HepG2 (cell line): ENCODE data around the gene S100A16. TPM values are rescaled to one million over a fixed set of nuclear protein-coding genes. Genes with fewer than 3 reads are reported as not detected.

Experiments
- ADNP ChIP-seq: sonication (generic); formaldehyde crosslinking; IDR thresholded peaks from 2 replicates; pipeline ENCODE4 v1.4.0; 2020; ENCODE audit warnings: missing genetic modification reagents
- HCFC1 ChIP-seq: fragments of 150-350 bp; IDR thresholded peaks from 2 replicates; pipeline ENCODE4 v1.6.1; 2014; ENCODE audit warnings: low read depth, low read length
- KAT7 ChIP-seq: IDR thresholded peaks from 2 replicates; pipeline ENCODE4 v1.6.1; 2018; ENCODE audit warnings: borderline replicate concordance, missing compliant biosample characterization
- MAFF ChIP-seq: IDR thresholded peaks from 2 replicates; pipeline ENCODE4 v1.6.1; 2011; ENCODE audit warnings: low read depth, low read length, improper control_type of control experiment
- MXD4 ChIP-seq: IDR thresholded peaks from 2 replicates; pipeline ENCODE4 v1.6.1; 2016; ENCODE audit warnings: mild to moderate bottlenecking, missing biosample characterization, missing genetic modification reagents
- NR2F6 ChIP-seq, 2 experiments: IDR thresholded peaks; 2 replicates each; pipeline ENCODE4 v1.6.1; 2016; ENCODE audit warnings: antibody characterized with exemption in 1 of 2, mild to moderate bottlenecking in 1 of 2
- RERE ChIP-seq: IDR thresholded peaks from 2 replicates; pipeline ENCODE4 v1.6.1; 2016; ENCODE audit warnings: low read depth, missing genetic modification reagents, missing compliant biosample characterization
- ZFY ChIP-seq: sonication (generic); formaldehyde crosslinking; IDR thresholded peaks from 2 replicates; pipeline ENCODE4 v1.4.0; 2020; ENCODE audit warnings: missing genetic modification reagents
- ZNF615 ChIP-seq: sonication (generic); formaldehyde crosslinking; IDR thresholded peaks from 2 replicates; pipeline ENCODE4 v1.5.0; 2020; ENCODE audit warnings: mild to moderate bottlenecking, missing genetic modification reagents, borderline replicate concordance
- ZNF619 ChIP-seq: sonication (generic); formaldehyde crosslinking; IDR thresholded peaks from 2 replicates; pipeline ENCODE4 v1.4.0; 2020; ENCODE audit warnings: mild to moderate bottlenecking, missing genetic modification reagents
- ZNF777 ChIP-seq: sonication (generic); formaldehyde crosslinking; IDR thresholded peaks from 2 replicates; pipeline ENCODE4 v1.4.0; 2020; ENCODE audit warnings: missing genetic modification reagents
- polyA plus RNA-seq, 8 experiments: library from polyadenylated mRNA; depleted of rRNA in 3 of 8; stranded (reverse) in 7 of 8; unstranded in 1 of 8; fragments of >200 nt; fragmentation: Illumina TruSeq in 4 of 8; extraction: Trizol in 4 of 8; gene quantifications; 2 replicates each; pipeline versions ENCODE4 v1.2.1 to v1.2.3, GENCODE V29; 2011 to 2016; ENCODE audit warnings: low read depth in 4 of 8, missing spikeins in 1 of 8, mixed read lengths in 1 of 8; ENCODE audit not compliant: insufficient read depth in 1 of 8
- total RNA-seq, 5 experiments: library from RNA; depleted of rRNA; stranded (reverse); fragments of >200 nt; fragmentation: Illumina TruSeq; extraction: Trizol; gene quantifications; 2 replicates each; pipeline ENCODE4 v1.2.3, GENCODE V29; 2016; ENCODE audit warnings: low read depth in 1 of 5
- TF ChIP-seq, protein P1 (sequence below), 2 experiments: IDR thresholded peaks; 2 replicates each; pipeline ENCODE4 v1.6.1; 2011 to 2012; ENCODE audit warnings: low read length in 2 of 2, borderline replicate concordance in 1 of 2, low read depth in 1 of 2, mild to moderate bottlenecking in 1 of 2, moderate library complexity in 1 of 2

S100A16 gene
- total and polyA plus RNA-seq, 2 of the 13 experiments (the other 11 are each of a cell fraction or from before 2014, with no cell fraction given): 46.0 to 195 TPM

DNA sequence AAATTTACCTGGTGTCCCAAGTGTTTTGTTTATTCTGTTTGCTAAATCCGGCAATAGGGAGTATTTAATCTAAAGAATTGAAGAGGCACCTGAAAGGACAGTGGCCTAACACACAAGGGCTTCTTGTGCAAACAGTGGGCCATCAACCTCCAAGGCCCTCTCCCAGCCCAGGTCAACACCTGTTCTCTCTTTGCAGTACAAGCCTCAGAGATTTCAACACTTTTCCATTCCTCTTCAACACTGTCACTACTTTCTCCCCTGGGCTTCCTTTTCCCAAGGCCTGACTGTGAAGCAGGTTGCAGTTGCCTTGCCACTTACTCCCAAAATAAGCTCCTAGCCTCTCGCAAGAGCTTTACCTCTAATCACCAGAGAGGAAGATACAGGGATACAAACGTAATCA is 42.4 kb upstream of the S100A16 start (continued):
- no peak for TF ChIP-seq RERE
- TF ChIP-seq NR2F6 (IDR thresholded peaks at IDR 0.05): 0 out of 2 replicates have a peak, but pooled peaks have one; percentile 14
- TF ChIP-seq NR2F6 (CRISPR knock-in tag; IDR thresholded peaks at IDR 0.05): peak; percentile 26; the same call in 1 of the 2 replicates
- TF ChIP-seq KAT7: no peak
- no peak for TF ChIP-seq ZNF777 (CRISPR knock-in tag)
- no peak for TF ChIP-seq ADNP (CRISPR knock-in tag)
- TF ChIP-seq ZNF615 (CRISPR knock-in tag): no peak
- TF ChIP-seq MAFF: no peak
- TF ChIP-seq MXD4: no peak
- TF ChIP-seq ZFY (CRISPR knock-in tag): peak; percentile 12; the same call in 1 of the 2 replicates
- TF ChIP-seq ZNF619: no peak
- TF ChIP-seq, protein P1, sequence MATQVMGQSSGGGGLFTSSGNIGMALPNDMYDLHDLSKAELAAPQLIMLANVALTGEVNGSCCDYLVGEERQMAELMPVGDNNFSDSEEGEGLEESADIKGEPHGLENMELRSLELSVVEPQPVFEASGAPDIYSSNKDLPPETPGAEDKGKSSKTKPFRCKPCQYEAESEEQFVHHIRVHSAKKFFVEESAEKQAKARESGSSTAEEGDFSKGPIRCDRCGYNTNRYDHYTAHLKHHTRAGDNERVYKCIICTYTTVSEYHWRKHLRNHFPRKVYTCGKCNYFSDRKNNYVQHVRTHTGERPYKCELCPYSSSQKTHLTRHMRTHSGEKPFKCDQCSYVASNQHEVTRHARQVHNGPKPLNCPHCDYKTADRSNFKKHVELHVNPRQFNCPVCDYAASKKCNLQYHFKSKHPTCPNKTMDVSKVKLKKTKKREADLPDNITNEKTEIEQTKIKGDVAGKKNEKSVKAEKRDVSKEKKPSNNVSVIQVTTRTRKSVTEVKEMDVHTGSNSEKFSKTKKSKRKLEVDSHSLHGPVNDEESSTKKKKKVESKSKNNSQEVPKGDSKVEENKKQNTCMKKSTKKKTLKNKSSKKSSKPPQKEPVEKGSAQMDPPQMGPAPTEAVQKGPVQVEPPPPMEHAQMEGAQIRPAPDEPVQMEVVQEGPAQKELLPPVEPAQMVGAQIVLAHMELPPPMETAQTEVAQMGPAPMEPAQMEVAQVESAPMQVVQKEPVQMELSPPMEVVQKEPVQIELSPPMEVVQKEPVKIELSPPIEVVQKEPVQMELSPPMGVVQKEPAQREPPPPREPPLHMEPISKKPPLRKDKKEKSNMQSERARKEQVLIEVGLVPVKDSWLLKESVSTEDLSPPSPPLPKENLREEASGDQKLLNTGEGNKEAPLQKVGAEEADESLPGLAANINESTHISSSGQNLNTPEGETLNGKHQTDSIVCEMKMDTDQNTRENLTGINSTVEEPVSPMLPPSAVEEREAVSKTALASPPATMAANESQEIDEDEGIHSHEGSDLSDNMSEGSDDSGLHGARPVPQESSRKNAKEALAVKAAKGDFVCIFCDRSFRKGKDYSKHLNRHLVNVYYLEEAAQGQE (IDR thresholded peaks at IDR 0.05; ENCODE audit: borderline replicate concordance in 1 of 2, low read depth in 1 of 2, low read length in 2 of 2): no peak
- no peak for TF ChIP-seq HCFC1
